ENCODE measurements around the gene APOF.

Gene APOF

DNA sequence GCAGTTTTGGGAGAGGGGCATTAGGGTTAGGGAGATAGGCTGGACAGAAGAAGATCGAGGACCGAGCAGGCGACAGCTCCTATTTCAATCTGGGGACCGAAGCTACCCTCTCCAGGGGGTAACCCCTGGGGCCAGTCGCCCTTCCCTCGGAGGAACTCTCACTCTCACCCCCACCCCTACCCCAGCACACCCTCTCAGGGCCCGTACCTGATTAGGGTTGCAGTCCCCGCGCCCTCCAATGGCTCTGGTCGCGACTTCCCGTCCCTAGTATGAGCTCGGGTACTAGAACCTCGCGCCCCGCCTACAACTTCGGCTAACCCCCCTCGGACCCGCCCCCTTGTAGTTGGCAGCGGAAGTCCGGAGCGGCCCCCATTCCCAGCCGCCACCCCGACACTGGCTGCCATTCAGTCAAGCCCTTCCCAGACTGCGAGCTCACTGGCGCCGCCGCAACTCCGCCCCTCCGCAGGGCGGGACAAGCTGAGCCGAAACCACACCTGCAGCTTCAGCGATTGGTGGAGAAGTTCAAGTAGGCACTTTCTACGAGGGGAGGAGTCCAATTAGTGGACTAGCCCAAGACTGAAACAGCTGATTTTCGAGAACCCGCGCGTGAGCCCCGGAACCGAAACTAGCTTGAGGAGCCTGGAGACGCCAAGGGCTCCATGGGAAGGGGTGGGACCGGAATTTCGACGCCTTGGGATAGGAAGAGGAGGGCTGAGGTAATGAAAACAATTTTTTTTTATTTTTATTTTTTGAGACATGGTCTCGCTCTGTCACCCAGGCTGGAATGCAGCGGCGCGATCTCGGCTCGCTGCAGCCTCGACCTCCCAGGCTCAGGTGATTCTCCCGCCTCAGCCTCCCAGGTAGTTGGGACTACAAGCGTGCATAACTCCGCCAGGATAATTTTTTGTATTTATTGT, 2.5 kb downstream of the APOF start, which contains the start of gene STAT2 (continued):
- TF ChIP-seq ZNF777 (tag by site-specific recombination; IDR thresholded peaks at IDR 0.05; ENCODE audit: borderline replicate concordance) (no peak), ZNF585B (tag by site-specific recombination; IDR thresholded peaks at IDR 0.05) (no peak), ZNF416 (tag by site-specific recombination; IDR thresholded peaks at IDR 0.05) (no peak), ZNF341 (tag by site-specific recombination; IDR thresholded peaks at IDR 0.05; ENCODE audit: low read depth) (peak; percentile 100), ZSCAN4 (tag by site-specific recombination; IDR thresholded peaks at IDR 0.05) (0 out of 2 replicates have a peak, but pooled peaks have one; percentile 38), ZNF155 (tag by site-specific recombination; IDR thresholded peaks at IDR 0.05) (no peak), ZNF274 (IDR thresholded peaks at IDR 0.05; ENCODE audit: low read length) (no peak), ZNF274 (tag by site-specific recombination; IDR thresholded peaks at IDR 0.05; ENCODE audit: borderline replicate concordance) (no peak), KLF8 (tag by site-specific recombination; IDR thresholded peaks at IDR 0.05) (peak; percentile 91), ZNF501 (tag by site-specific recombination; IDR thresholded peaks at IDR 0.05) (peak; percentile 63; the same call in 1 of the 2 replicates), ZNF18 (tag by site-specific recombination; IDR thresholded peaks at IDR 0.05) (no peak), PRDM1 (tag by site-specific recombination; IDR thresholded peaks at IDR 0.05) (no peak), ZNF560 (tag by site-specific recombination; IDR thresholded peaks at IDR 0.05; ENCODE audit: borderline replicate concordance) (no peak), ZBTB21 (tag by site-specific recombination; IDR thresholded peaks at IDR 0.05) (no peak), BCL11A (tag by site-specific recombination; IDR thresholded peaks at IDR 0.05; ENCODE audit: low read depth) (no peak), KLF10 (tag by site-specific recombination; IDR thresholded peaks at IDR 0.05) (peak; percentile 99), ZNF132 (tag by site-specific recombination; IDR thresholded peaks at IDR 0.05; ENCODE audit: borderline replicate concordance) (no peak), ZNF433 (tag by site-specific recombination; IDR thresholded peaks at IDR 0.05; ENCODE audit: low read depth) (no peak), ZNF561 (tag by site-specific recombination; IDR thresholded peaks at IDR 0.05; ENCODE audit: borderline replicate concordance) (0 out of 2 replicates have a peak, but pooled peaks have one; percentile 35)

DNA sequence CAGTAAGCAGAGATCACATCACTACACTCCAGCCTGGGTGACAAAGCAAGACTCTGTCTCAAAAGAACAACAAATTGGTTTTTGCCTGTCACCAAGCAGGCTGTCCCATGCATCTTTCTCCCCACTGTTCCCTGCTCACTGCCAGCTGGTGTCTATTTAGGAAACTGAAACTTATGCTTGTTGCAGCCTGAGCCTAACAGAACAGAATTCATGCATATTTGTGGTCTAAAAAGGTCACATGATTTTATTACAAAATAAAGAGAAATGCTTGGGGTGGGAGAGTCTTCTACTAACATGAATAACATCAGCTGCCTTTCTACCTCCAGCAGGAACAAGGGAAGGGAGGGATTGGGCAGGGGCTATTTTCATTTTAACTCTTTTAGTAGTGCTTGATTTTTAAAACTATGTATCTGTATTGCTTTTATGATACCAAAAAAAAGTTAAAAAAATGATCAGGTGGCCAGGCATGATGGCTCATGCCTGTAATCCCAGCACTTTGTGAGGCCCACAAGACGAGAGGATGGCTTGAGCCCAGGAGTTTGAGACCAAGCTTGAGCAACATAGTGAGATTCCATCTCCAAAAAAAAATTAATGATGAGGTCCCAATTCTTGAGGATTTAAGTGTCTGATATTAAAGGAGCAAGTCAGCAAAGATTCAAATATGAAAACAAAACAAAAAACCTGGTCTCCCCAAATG, 3.7 kb downstream of the APOF start:
- no peaks in the 10 kb centered on the region for H3K9me3 ChIP-seq (ENCODE audit: control insufficient read depth, insufficient read depth, low read depth, low read length)
- H3K36me3 ChIP-seq (ENCODE audit: control insufficient read depth in 2 of 2, insufficient read depth in 1 of 2, low read length in 2 of 2) = peaks cover 7 to 24% of the 10 kb centered on the region in 2 experiments; a peak in 2 of 3 replicates
- no peak for TF ChIP-seq GLI4 (tag by site-specific recombination; IDR thresholded peaks at IDR 0.05)
- TF ChIP-seq ZNF335 (tag by site-specific recombination; conservative IDR thresholded peaks at IDR 0.05) = peak; percentile 51; the same call in 1 of the 2 replicates
- peak; percentile 37; the same call in 1 of the 2 replicates for TF ChIP-seq ZNF341 (tag by site-specific recombination; IDR thresholded peaks at IDR 0.05; ENCODE audit: low read depth)
- TF ChIP-seq ZBTB20 (tag by site-specific recombination; IDR thresholded peaks at IDR 0.05) = peak; percentile 38; the same call in 1 of the 2 replicates
- TF ChIP-seq ZFP37 (tag by site-specific recombination; IDR thresholded peaks at IDR 0.05) = 0 out of 2 replicates have a peak, but pooled peaks have one; percentile 44
- no peak for TF ChIP-seq GLIS2 (tag by site-specific recombination; IDR thresholded peaks at IDR 0.05)
- no peak for TF ChIP-seq ZNF701 (tag by site-specific recombination; IDR thresholded peaks at IDR 0.05)
- no peak for TF ChIP-seq ZNF18 (tag by site-specific recombination; IDR thresholded peaks at IDR 0.05)
- H3K27ac ChIP-seq (ENCODE audit: extremely low read depth, low read depth, low read length) = no peak overlapping the region; the same call in 1 of the 2 replicates
- ChIA-PET CTCF (interaction anchor here (0.5 to 2.0 kb wide), 6 partner anchors 8 to 105 kb away, joined by 3 to 15 read pairs (median 6); partner anchors contain the start of gene CNPY2), POLR2A (interaction anchor here (0.6 to 2.8 kb wide), 23 partner anchors 10 to 276 kb away, joined by 3 to 46 read pairs (median 6); partner anchors contain the start of genes CNPY2, PAN2, RBMS2 and RNF41)
- no peaks in the 10 kb centered on the region; the same call in 1 of the 2 replicates for H3K4me1 ChIP-seq (ENCODE audit: control insufficient read depth, insufficient read depth, low read length)
- peak overlapping the region; percentile 84 for H3K4me3 ChIP-seq (ENCODE audit: low read depth, low read length)
